ENCODE data around the gene GIGYF2.

DNA sequence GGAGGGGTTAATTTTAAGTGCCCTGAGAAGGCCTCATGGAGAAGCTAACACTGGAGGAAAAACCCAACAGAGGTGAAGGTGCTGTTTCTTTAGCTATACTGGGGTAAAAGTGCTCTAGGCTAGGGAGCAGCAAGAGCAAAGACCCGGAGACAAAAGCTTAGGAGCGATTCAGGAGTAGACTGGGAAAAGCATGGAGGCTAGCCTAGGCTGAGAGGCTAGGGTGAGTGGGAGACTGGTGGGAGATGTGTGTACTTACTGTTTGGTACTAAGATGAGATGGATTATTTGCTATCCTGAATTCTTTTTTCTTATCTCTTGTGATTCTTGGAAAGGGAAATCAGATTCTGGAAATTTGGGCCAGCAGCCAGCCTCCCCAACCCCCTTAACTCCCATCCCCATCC, 2.0 kb downstream of the GIGYF2 start:
- TF ChIP-seq, protein P1, sequence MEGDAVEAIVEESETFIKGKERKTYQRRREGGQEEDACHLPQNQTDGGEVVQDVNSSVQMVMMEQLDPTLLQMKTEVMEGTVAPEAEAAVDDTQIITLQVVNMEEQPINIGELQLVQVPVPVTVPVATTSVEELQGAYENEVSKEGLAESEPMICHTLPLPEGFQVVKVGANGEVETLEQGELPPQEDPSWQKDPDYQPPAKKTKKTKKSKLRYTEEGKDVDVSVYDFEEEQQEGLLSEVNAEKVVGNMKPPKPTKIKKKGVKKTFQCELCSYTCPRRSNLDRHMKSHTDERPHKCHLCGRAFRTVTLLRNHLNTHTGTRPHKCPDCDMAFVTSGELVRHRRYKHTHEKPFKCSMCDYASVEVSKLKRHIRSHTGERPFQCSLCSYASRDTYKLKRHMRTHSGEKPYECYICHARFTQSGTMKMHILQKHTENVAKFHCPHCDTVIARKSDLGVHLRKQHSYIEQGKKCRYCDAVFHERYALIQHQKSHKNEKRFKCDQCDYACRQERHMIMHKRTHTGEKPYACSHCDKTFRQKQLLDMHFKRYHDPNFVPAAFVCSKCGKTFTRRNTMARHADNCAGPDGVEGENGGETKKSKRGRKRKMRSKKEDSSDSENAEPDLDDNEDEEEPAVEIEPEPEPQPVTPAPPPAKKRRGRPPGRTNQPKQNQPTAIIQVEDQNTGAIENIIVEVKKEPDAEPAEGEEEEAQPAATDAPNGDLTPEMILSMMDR (IDR thresholded peaks at IDR 0.05; ENCODE audit: low read depth, low read length, missing input control), result no peak
- TF ChIP-seq, protein P2, sequence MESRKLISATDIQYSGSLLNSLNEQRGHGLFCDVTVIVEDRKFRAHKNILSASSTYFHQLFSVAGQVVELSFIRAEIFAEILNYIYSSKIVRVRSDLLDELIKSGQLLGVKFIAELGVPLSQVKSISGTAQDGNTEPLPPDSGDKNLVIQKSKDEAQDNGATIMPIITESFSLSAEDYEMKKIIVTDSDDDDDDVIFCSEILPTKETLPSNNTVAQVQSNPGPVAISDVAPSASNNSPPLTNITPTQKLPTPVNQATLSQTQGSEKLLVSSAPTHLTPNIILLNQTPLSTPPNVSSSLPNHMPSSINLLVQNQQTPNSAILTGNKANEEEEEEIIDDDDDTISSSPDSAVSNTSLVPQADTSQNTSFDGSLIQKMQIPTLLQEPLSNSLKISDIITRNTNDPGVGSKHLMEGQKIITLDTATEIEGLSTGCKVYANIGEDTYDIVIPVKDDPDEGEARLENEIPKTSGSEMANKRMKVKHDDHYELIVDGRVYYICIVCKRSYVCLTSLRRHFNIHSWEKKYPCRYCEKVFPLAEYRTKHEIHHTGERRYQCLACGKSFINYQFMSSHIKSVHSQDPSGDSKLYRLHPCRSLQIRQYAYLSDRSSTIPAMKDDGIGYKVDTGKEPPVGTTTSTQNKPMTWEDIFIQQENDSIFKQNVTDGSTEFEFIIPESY (IDR thresholded peaks at IDR 0.05), result no peak
- TF ChIP-seq, protein P3, sequence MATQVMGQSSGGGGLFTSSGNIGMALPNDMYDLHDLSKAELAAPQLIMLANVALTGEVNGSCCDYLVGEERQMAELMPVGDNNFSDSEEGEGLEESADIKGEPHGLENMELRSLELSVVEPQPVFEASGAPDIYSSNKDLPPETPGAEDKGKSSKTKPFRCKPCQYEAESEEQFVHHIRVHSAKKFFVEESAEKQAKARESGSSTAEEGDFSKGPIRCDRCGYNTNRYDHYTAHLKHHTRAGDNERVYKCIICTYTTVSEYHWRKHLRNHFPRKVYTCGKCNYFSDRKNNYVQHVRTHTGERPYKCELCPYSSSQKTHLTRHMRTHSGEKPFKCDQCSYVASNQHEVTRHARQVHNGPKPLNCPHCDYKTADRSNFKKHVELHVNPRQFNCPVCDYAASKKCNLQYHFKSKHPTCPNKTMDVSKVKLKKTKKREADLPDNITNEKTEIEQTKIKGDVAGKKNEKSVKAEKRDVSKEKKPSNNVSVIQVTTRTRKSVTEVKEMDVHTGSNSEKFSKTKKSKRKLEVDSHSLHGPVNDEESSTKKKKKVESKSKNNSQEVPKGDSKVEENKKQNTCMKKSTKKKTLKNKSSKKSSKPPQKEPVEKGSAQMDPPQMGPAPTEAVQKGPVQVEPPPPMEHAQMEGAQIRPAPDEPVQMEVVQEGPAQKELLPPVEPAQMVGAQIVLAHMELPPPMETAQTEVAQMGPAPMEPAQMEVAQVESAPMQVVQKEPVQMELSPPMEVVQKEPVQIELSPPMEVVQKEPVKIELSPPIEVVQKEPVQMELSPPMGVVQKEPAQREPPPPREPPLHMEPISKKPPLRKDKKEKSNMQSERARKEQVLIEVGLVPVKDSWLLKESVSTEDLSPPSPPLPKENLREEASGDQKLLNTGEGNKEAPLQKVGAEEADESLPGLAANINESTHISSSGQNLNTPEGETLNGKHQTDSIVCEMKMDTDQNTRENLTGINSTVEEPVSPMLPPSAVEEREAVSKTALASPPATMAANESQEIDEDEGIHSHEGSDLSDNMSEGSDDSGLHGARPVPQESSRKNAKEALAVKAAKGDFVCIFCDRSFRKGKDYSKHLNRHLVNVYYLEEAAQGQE (IDR thresholded peaks at IDR 0.05), result no peak
- TF ChIP-seq FOXA1 (IDR thresholded peaks at IDR 0.05), result no peak
- no peak for TF ChIP-seq TAF1 (conservative IDR thresholded peaks at IDR 0.05)
- TF ChIP-seq, protein P4, sequence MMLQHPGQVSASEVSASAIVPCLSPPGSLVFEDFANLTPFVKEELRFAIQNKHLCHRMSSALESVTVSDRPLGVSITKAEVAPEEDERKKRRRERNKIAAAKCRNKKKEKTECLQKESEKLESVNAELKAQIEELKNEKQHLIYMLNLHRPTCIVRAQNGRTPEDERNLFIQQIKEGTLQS (IDR thresholded peaks at IDR 0.05), result no peak
- TF ChIP-seq HNF4A (conservative IDR thresholded peaks at IDR 0.05), result no peak
- TF ChIP-seq, protein P5, sequence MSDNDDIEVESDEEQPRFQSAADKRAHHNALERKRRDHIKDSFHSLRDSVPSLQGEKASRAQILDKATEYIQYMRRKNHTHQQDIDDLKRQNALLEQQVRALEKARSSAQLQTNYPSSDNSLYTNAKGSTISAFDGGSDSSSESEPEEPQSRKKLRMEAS (IDR thresholded peaks at IDR 0.05), result no peak
- TF ChIP-seq YY1 (IDR thresholded peaks at IDR 0.05), result no peak
- TF ChIP-seq JUND (IDR thresholded peaks at IDR 0.05), result no peak
- TF ChIP-seq FOXA2 (IDR thresholded peaks at IDR 0.05), result no peak
